K562 (cell line): ENCODE measurements around the gene FAM3C. TPM values are rescaled to one million over a fixed set of nuclear protein-coding genes. Genes with fewer than 3 reads are reported as not detected.
A peak's percentile ranks its signal among the peaks of the same experiment; 100 is the strongest.

Experiments used
- ATAC-seq: fragments of 200-7000 bp; cut with Tn5 transposase; 3 replicates; pipeline ENCODE4 v1.9.1; 2020; ENCODE audit warnings: moderate library complexity
- BruUV-seq: library from RNA; stranded (reverse); fragments of 400-500 nt; replicated peaks from 2 replicates; lab custom pipeline; 2021; lab: Mats Ljungman, UMichigan
- CTCF ChIA-PET: fragments of 300-600 bp; formaldehyde crosslinking; extraction: SDS; loops from one replicate; lab custom pipeline; 2021; ENCODE audit warnings: low intra/inter-chr PET ratio; lab: Yijun Ruan, JAX
- POLR2A ChIA-PET: fragments of 300-600, 350-650 bp; sonication (Branson Sonifier 250); formaldehyde crosslinking; extraction: SDS; loops from one replicate; lab custom pipeline; 2021; ENCODE audit warnings: antibody characterized with exemption, inconsistent platforms; lab: Yijun Ruan, JAX
- DNase-seq, 4 experiments: peaks; one replicate each; pipeline versions ENCODE4 v3.0.0 to v3.0.0-alpha.2; 2011 to 2018; ENCODE audit warnings: low spot score in 3 of 4, mixed read lengths in 3 of 4; ENCODE audit errors: extremely low read depth in 1 of 4
- FAIRE-seq: peaks from 2 replicates; lab custom pipeline; 2011; peaks lifted over from hg19 to GRCh38; lab: Jason Lieb, UNC
- H2AFZ ChIP-seq: 2 replicates; pipeline ENCODE4 v1.6.0; 2011; ENCODE audit warnings: low read depth, low read length, control low read depth, inconsistent platforms
- H3K27ac ChIP-seq: fragments of 200-600 bp; 3 replicates; pipeline ENCODE4 v1.8.0; 2011; ENCODE audit warnings: low read depth, mild to moderate bottlenecking, control low read depth, inconsistent platforms, low read length, moderate library complexity, mixed read lengths; ENCODE audit errors: extremely low read depth
- H3K27me3 ChIP-seq, 2 experiments: fragments of 300-600 bp in 1 of 2; 2 replicates in 1 of 2; 3 replicates in 1 of 2; pipeline versions ENCODE4 v1.6.0 to v1.8.0; 2011; ENCODE audit warnings: inconsistent platforms in 2 of 2, low read length in 2 of 2, mild to moderate bottlenecking in 1 of 2, mixed read lengths in 1 of 2, moderate library complexity in 1 of 2; ENCODE audit not compliant: control insufficient read depth in 2 of 2, insufficient read depth in 2 of 2
- H3K36me3 ChIP-seq: fragments of 300-600 bp; 3 replicates; pipeline ENCODE4 v1.8.0; 2011; ENCODE audit warnings: mild to moderate bottlenecking, low read length, inconsistent platforms; ENCODE audit not compliant: control insufficient read depth, insufficient read depth
- H3K4me1 ChIP-seq, 2 experiments: fragments of 200-600 bp in 1 of 2; replicated peaks in 1 of 2; 2 replicates in 1 of 2; 3 replicates in 1 of 2; pipeline versions ENCODE4 v1.5.1 to v1.8.0; 2011; ENCODE audit warnings: inconsistent platforms in 2 of 2, low read length in 2 of 2, mild to moderate bottlenecking in 1 of 2, mixed read lengths in 1 of 2, moderate library complexity in 1 of 2; ENCODE audit not compliant: control insufficient read depth in 2 of 2, insufficient read depth in 2 of 2
- H3K4me2 ChIP-seq: 2 replicates; pipeline ENCODE4 v1.6.1; 2011; ENCODE audit warnings: low read length, control low read depth, inconsistent platforms, mixed read lengths; ENCODE audit not compliant: insufficient read depth
- H3K4me3 ChIP-seq: fragments of 200-600 bp; sonication (generic), shearing (Covaris generic); 2 replicates; pipeline ENCODE4 v1.5.1; 2016; ENCODE audit warnings: control low read depth, inconsistent platforms
- H3K79me2 ChIP-seq: fragments of 200-600 bp; 3 replicates; pipeline ENCODE4 v1.8.0; 2011; ENCODE audit warnings: low read length, inconsistent platforms; ENCODE audit not compliant: control insufficient read depth, insufficient read depth
- H3K9ac ChIP-seq, 2 experiments: 2 replicates each; pipeline versions ENCODE4 v1.6.0 to v1.6.1; 2011; ENCODE audit warnings: low read depth in 2 of 2, low read length in 2 of 2, control low read depth in 1 of 2, inconsistent platforms in 1 of 2, mild to moderate bottlenecking in 1 of 2, mixed read lengths in 1 of 2; ENCODE audit not compliant: insufficient read depth in 1 of 2
- H3K9me1 ChIP-seq: one replicate; pipeline ENCODE4 v1.6.0; 2011; ENCODE audit warnings: inconsistent platforms, mild to moderate bottlenecking, low read length, moderate library complexity; ENCODE audit not compliant: control insufficient read depth, insufficient read depth
- H3K9me3 ChIP-seq: replicated peaks from 2 replicates; pipeline ENCODE4 v1.5.1; 2011; ENCODE audit warnings: low read depth, low read length, inconsistent platforms; ENCODE audit not compliant: control insufficient read depth, insufficient read depth
- H4K20me1 ChIP-seq: replicated peaks from 2 replicates; pipeline ENCODE4 v1.6.1; 2011; ENCODE audit warnings: low read length, inconsistent platforms, mixed read lengths; ENCODE audit not compliant: control insufficient read depth, insufficient read depth
- CTCFL ChIP-seq: IDR thresholded peaks from 2 replicates; pipeline ENCODE4 v1.6.1; 2011; ENCODE audit warnings: borderline replicate concordance, low read depth, mild to moderate bottlenecking, moderate library complexity, low read length; ENCODE audit not compliant: insufficient read depth, poor library complexity, severe bottlenecking
- MEF2D ChIP-seq: conservative IDR thresholded peaks from 2 replicates; pipeline ENCODE4 v1.6.1; 2016; ENCODE audit warnings: low read depth, missing genetic modification characterization, missing compliant biosample characterization
- MTA2 ChIP-seq: fragments of 450-650 bp; IDR thresholded peaks from 2 replicates; pipeline ENCODE4 v1.6.1; 2016; ENCODE audit warnings: low read depth
- NELFE ChIP-seq: IDR thresholded peaks from 2 replicates; pipeline ENCODE4 v1.6.1; 2011; ENCODE audit warnings: mild to moderate bottlenecking; ENCODE audit not compliant: insufficient read depth, insufficient read length
- RB1 ChIP-seq: fragments of 450-650 bp; IDR thresholded peaks from 2 replicates; pipeline ENCODE4 v1.6.1; 2017; ENCODE audit warnings: low read depth, mild to moderate bottlenecking
- RNF2 ChIP-seq: sonication (generic); IDR thresholded peaks from 2 replicates; pipeline ENCODE4 v1.6.1; 2016
- WGBS: fragments of 100-300 bp; shearing (Covaris generic); methylation state at CpG from one replicate; pipeline ENCODE4 v1.1.6; 2016; ENCODE audit warnings: low coverage, mixed read lengths; ENCODE audit not compliant: insufficient coverage; ENCODE audit errors: missing lambda C conversion rate; 5-methylcytosine and 5-hydroxymethylcytosine counted together
- in situ Hi-C: fragments of 300-500 bp; cut with MboI; formaldehyde crosslinking; loops from 4 replicates; pipeline ENCODE4 v1.15.0; 2018; ENCODE audit warnings: inconsistent platforms, mixed read lengths
- intact Hi-C: fragments of 100-400 bp; cut with micrococcal nuclease; formaldehyde crosslinking; loops from 2 replicates; pipeline ENCODE4 v1.14.2; 2022
- polyA plus RNA-seq, 8 experiments: library from polyadenylated mRNA; depleted of rRNA in 4 of 8; stranded (reverse) in 5 of 8; unstranded in 3 of 8; fragments of >200 nt; fragmentation: Nextera tagmentation in 2 of 8; fragmentation: Illumina TruSeq in 1 of 8; extraction: Ambion mirVana in 2 of 8; extraction: Trizol in 1 of 8; gene quantifications; 2 replicates each; pipeline versions ENCODE4 v1.2.1 to v1.2.3, GENCODE V29; 2011 to 2014; ENCODE audit warnings: inconsistent platforms in 1 of 8, missing spikeins in 1 of 8
- total RNA-seq, 7 experiments: library from RNA; depleted of rRNA in 6 of 7; stranded (reverse); fragments of >200 nt in 6 of 7; fragmentation: Illumina TruSeq in 2 of 7; extraction: Trizol in 2 of 7; gene quantifications; 2 replicates each; pipeline versions ENCODE4 v1.2.1 to v1.2.3, GENCODE V29; 2011 to 2021; ENCODE audit warnings: low replicate concordance in 1 of 7

The FAM3C gene
- total and polyA plus RNA-seq, 9 of the 15 experiments (the other 6 are each of a cell fraction or from before 2014, with no cell fraction given): 10.6 to 42.6 (median 30.0) TPM

GRCh38 chr7:121344497-121344896 is 51.6 kb downstream of the FAM3C start:
- WGBS: 35% methylated on average over 1 of the region's 1 CpG
- in situ Hi-C loops: no loop called here
- no peak for TF ChIP-seq NELFE
- no peak for TF ChIP-seq RB1
- TF ChIP-seq RNF2: no peak
- no peak for TF ChIP-seq MTA2
- TF ChIP-seq MEF2D: no peak
- no peak for TF ChIP-seq CTCFL
- TF ChIP-seq, all 486 proteins: peak for 0

More at GRCh38 chr7:121344497-121344896, 51.6 kb downstream of the FAM3C start:
- Histone ChIP-seq H3K79me2 (no peaks in the 10 kb centered on the region), H3K4me1 (no peaks in the 10 kb centered on the region), H3K36me3 (peaks cover 4% of the 10 kb centered on the region; the same call in 1 of the 3 replicates), H3K9me3 (no peaks in the 10 kb centered on the region), H3K4me2 (no peak overlapping the region), H3K4me3 (no peak overlapping the region), H3K27me3 (no peaks in the 10 kb centered on the region), H2AFZ (no peak overlapping the region), H3K9me1 (no peaks in the 10 kb centered on the region), H3K27ac (no peak overlapping the region), H3K9ac (no peak overlapping the region), H4K20me1 (no peaks in the 10 kb centered on the region)
- ChIA-PET POLR2A (no interaction called here), CTCF (no interaction called here)
- intact Hi-C loops: no loop called here
- BruUV-seq: no TSS peak
- DNase-seq (no peak), FAIRE-seq (no peak), ATAC-seq (peak; percentile 43; the same call in 1 of the 3 replicates)
